Tibial nerve (tissue), 4 donors: Measurements from ENCODE around the gene IGF2.

Source experiments
- EP300 ChIP-seq, 2 donors: sonication (generic); formaldehyde crosslinking; IDR thresholded peaks; one replicate each; pipeline ENCODE4 v1.6.1; 2017; ENCODE audit warnings: antibody characterized with exemption in 2 of 2, mild to moderate bottlenecking in 1 of 2
- POLR2A ChIP-seq, 2 donors: fragments of 450-650 bp; IDR thresholded peaks; one replicate each; pipeline ENCODE4 v1.6.1; 2017; ENCODE audit warnings: antibody characterized with exemption in 2 of 2, mild to moderate bottlenecking in 2 of 2, moderate library complexity in 2 of 2
- TF ChIP-seq, protein P1 (sequence below), 5 experiments: fragments of 200-600 bp in 3 of 5; fragments of 450-650 bp in 2 of 5; sonication (generic) in 3 of 5; IDR thresholded peaks; one replicate each; pipeline ENCODE4 v1.5.1; 2016 to 2019; ENCODE audit warnings: antibody characterized with exemption in 5 of 5, mild to moderate bottlenecking in 3 of 5, moderate library complexity in 2 of 5

DNA sequence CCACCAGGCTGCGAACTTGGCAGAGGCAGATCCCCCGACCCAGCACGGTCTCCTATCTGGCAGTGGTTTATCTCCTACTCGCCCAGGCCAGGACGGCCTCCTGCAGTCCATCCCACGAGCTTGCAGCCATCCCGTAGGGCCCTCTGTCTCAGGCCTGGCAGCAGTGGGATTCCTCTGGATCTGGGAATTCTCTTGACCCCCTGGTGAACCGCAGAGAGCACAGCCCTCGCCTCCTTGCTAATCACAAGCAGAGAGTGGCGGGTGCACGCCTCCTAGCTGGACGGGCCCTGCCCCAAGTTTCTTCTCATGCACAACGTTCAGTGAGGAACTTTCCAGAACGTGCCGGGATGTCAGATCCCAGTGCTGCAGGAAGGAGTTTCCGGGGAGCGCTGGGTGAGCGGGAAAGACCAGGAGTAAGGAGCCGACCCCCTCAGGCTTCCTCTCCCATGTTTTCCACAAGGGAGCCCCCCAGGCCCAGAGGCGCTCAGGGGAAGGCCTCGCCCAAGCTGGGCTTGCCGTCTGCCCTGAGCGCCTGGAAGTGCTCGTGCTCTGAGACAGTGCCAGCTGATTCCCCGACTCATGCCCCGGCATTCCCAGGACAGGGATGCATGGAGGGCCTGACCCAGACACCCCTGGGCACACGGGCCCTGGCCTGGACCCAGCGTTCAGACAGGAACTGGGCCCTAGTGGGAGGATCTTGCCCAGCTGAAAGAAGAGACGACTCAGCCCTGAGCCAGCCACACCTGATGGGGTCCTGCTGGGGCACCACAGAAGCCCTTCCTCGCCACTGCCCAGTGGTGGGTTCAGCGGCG is 24.6 kb downstream of the IGF2 start:
- TF ChIP-seq POLR2A (IDR thresholded peaks at IDR 0.05) (no peak), EP300 (IDR thresholded peaks at IDR 0.05) (no peak)
- TF ChIP-seq, protein P1, sequence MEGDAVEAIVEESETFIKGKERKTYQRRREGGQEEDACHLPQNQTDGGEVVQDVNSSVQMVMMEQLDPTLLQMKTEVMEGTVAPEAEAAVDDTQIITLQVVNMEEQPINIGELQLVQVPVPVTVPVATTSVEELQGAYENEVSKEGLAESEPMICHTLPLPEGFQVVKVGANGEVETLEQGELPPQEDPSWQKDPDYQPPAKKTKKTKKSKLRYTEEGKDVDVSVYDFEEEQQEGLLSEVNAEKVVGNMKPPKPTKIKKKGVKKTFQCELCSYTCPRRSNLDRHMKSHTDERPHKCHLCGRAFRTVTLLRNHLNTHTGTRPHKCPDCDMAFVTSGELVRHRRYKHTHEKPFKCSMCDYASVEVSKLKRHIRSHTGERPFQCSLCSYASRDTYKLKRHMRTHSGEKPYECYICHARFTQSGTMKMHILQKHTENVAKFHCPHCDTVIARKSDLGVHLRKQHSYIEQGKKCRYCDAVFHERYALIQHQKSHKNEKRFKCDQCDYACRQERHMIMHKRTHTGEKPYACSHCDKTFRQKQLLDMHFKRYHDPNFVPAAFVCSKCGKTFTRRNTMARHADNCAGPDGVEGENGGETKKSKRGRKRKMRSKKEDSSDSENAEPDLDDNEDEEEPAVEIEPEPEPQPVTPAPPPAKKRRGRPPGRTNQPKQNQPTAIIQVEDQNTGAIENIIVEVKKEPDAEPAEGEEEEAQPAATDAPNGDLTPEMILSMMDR (IDR thresholded peaks at IDR 0.05): no peak
